Osteocyte (in vitro differentiated cells): Measurements from ENCODE around the gene TSPAN11. TPM values are rescaled to one million over a fixed set of nuclear protein-coding genes. Genes with fewer than 3 reads are reported as not detected.

ENCODE experiments used
- DNase-seq: peaks from one replicate; pipeline ENCODE4 v3.0.0; 2021; ENCODE audit warnings: mixed read lengths; ENCODE audit not compliant: unreplicated experiment; ENCODE audit errors: extremely low spot score
- H3K27ac Mint-ChIP-seq: one replicate; pipeline ENCODE4 v1.8.0; 2021; ENCODE audit warnings: mild to moderate bottlenecking, mixed read lengths; ENCODE audit not compliant: unreplicated experiment
- H3K27me3 Mint-ChIP-seq: one replicate; pipeline ENCODE4 v1.8.0; 2021; ENCODE audit warnings: mixed read lengths; ENCODE audit not compliant: unreplicated experiment
- H3K36me3 Mint-ChIP-seq: one replicate; pipeline ENCODE4 v1.8.0; 2021; ENCODE audit warnings: mixed read lengths; ENCODE audit not compliant: unreplicated experiment
- H3K4me1 Mint-ChIP-seq: one replicate; pipeline ENCODE4 v1.8.0; 2021; ENCODE audit warnings: mixed read lengths; ENCODE audit not compliant: unreplicated experiment
- H3K4me3 Mint-ChIP-seq: one replicate; pipeline ENCODE4 v1.8.0; 2021; ENCODE audit warnings: mild to moderate bottlenecking, moderate library complexity, mixed read lengths; ENCODE audit not compliant: unreplicated experiment
- H3K9me3 Mint-ChIP-seq: one replicate; pipeline ENCODE4 v1.8.0; 2021; ENCODE audit warnings: mixed read lengths; ENCODE audit not compliant: unreplicated experiment
- total RNA-seq: library from RNA; stranded (reverse); gene quantifications from 2 replicates; pipeline ENCODE4 v1.2.1, GENCODE V29; 2021
- TF ChIP-seq, protein P1 (sequence below): fragments of 200-600 bp; sonication (generic); IDR thresholded peaks from 2 replicates; pipeline ENCODE4 v1.5.0; 2021; ENCODE audit warnings: antibody characterized with exemption, mild to moderate bottlenecking, moderate library complexity

The TSPAN11 gene
- total RNA-seq, 1 donor from 2014 or later: 9.2 TPM

DNA sequence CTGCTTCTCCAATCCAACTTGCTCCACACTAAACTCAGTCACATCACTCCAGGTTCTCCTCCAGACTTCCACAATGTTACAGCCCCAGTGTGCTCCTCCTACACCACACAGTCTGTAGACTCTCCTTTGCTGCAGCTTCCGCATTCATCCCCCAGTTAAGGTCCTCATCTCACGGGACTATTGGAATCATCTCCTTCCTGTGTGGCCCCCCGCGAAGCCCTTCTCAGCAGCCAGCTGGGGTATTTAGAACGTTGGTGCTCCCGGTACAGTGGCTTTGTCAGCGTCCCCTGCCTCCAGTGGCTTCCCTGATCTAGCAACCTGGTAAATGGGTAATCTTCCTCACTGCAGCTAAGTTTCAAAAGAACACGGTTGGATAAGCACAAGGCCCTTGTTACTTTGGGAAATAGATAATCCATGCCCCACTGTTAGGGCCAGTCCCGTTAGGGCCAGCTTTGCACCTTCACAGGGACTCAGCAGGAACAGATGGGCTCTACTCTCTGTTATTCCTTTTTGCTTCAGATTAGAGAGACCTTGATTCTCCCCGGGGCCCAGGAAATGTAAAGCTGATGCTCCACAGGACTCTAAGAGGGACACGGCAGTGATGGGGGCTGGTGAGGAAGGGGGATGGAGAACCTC lies 823 bp upstream of the TSPAN11 start:
- no peaks in the 10 kb centered on the region for H3K36me3 Mint-ChIP-seq
- TF ChIP-seq, protein P1, sequence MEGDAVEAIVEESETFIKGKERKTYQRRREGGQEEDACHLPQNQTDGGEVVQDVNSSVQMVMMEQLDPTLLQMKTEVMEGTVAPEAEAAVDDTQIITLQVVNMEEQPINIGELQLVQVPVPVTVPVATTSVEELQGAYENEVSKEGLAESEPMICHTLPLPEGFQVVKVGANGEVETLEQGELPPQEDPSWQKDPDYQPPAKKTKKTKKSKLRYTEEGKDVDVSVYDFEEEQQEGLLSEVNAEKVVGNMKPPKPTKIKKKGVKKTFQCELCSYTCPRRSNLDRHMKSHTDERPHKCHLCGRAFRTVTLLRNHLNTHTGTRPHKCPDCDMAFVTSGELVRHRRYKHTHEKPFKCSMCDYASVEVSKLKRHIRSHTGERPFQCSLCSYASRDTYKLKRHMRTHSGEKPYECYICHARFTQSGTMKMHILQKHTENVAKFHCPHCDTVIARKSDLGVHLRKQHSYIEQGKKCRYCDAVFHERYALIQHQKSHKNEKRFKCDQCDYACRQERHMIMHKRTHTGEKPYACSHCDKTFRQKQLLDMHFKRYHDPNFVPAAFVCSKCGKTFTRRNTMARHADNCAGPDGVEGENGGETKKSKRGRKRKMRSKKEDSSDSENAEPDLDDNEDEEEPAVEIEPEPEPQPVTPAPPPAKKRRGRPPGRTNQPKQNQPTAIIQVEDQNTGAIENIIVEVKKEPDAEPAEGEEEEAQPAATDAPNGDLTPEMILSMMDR: no peak
- H3K27ac Mint-ChIP-seq: no peak overlapping the region
- no peak for DNase-seq
- H3K4me1 Mint-ChIP-seq: peaks cover 18% of the 10 kb centered on the region
- H3K9me3 Mint-ChIP-seq: no peaks in the 10 kb centered on the region
- peak overlapping the region; percentile 62 for H3K4me3 Mint-ChIP-seq
- no peaks in the 10 kb centered on the region for H3K27me3 Mint-ChIP-seq

DNA sequence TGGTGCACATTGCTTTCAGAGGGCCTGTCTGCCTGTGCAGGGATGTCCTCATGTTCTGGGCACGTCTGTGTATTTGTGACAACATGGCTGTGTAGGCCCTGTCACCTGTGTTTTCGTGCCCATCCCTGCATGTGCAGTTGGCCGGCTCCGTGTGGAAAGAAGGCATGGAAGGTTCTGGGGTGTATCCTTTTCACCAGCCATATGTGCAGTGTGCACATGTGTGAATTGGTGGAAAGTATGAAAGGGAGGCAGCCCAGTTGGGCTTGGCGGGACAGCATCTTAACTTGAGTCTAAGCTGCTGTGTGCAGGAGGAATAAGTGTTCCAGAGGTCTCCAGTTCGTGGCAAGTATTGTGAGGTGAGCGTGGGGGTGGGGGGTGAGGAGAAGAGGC lies 669 bp downstream of the TSPAN11 start:
- no peaks in the 10 kb centered on the region for H3K36me3 Mint-ChIP-seq
- peaks cover 18% of the 10 kb centered on the region for H3K4me1 Mint-ChIP-seq
- H3K27me3 Mint-ChIP-seq: peaks cover 3% of the 10 kb centered on the region
- no peak overlapping the region for H3K27ac Mint-ChIP-seq
- TF ChIP-seq, protein P1: no peak
- DNase-seq: no peak
- H3K9me3 Mint-ChIP-seq: no peaks in the 10 kb centered on the region
- H3K4me3 Mint-ChIP-seq: peak overlapping the region; percentile 65

DNA sequence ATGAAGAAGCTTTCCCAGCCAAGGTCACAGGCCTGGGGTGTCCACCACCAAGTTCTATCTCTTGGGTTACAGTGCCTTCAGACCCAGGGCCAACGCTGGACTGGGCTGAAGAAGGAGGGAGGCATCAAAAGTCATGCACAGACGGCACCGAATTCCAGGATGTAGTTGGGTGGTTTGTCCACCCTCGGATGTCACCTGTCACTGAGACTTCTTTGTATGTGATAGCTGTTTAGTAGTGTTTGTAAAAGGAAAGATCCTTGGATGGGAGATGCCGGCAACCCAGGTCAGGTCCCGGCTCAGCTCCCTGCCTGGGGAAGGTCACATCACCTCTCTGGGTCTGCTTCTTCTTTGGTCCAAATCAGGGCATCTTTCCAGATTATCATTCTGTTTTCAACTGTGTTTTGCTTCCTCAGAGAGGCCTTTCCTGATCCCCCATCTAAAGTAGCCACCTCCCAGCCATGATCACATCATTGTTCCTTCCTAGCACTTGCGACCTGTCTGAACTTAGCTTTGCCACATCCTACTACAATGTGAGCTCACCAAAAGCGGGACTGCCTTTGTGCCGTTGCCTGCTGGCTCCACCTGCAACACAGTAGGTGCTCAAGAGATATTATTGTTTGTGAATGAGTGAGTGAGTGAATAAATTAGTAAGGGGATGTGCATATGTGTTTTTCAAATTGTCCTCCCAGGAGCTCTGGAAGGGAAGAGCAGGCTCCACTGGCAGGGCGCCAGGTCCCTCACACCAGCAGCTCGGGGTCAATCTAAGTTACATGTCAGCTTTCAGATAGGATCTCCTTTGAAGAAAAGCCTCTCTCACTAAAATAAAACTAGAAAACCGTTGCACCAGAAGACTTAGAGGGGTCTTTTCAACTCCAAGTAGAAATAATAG lies 2.1 kb downstream of the TSPAN11 start:
- TF ChIP-seq, protein P1: no peak
- Mint-ChIP-seq H3K4me3 (no peak overlapping the region), H3K27me3 (peaks cover 3% of the 10 kb centered on the region), H3K4me1 (peaks cover 18% of the 10 kb centered on the region), H3K9me3 (no peaks in the 10 kb centered on the region), H3K27ac (no peak overlapping the region), H3K36me3 (no peaks in the 10 kb centered on the region)
- DNase-seq: no peak

DNA sequence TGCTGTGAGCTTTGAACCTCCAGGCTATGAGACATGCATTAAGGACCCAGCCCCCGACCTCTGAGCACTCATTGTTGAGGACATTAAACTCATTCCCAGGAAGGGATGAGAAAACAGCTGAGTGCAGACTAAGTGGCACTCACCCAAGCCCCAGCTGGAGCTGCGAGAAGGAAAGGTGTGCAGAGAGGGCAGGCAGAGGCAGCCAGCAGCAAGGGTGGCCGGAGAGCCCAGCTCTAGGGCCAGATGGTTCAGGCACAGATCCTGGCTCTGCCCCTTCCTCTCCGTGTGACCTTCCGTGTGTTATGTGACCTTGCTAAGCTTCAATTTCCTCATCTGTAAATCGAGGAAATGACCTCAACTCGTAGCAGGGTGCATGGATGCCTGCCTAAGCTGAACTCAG lies 3.7 kb downstream of the TSPAN11 start:
- Mint-ChIP-seq H3K27me3 (peaks cover 3% of the 10 kb centered on the region), H3K9me3 (no peaks in the 10 kb centered on the region), H3K36me3 (no peaks in the 10 kb centered on the region), H3K4me3 (no peak overlapping the region), H3K4me1 (peaks cover 18% of the 10 kb centered on the region), H3K27ac (no peak overlapping the region)
- TF ChIP-seq, protein P1: no peak
- no peak for DNase-seq

DNA sequence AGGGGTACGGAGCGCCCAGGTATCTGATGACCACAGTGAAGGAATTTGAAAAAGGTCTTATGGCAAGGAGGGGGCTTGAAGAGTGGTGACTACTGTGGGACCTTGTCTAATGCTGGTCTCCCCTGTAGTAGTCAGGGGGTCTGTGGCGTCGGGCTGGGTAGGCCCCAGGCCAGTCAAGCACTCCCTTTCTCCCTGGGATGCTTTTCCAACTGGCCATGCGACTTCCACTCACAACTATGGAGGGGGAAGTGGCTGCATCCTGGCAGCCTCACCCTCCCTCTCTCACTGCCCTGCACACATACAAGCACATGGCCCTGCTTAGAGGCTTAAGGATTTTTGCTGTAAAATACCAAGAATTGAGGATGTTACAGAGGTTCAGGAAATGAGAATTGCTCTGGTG lies 4.1 kb downstream of the TSPAN11 start:
- H3K36me3 Mint-ChIP-seq: no peaks in the 10 kb centered on the region
- peaks cover 17% of the 10 kb centered on the region for H3K4me1 Mint-ChIP-seq
- TF ChIP-seq, protein P1: no peak
- no peak overlapping the region for H3K4me3 Mint-ChIP-seq
- DNase-seq: no peak
- no peaks in the 10 kb centered on the region for H3K9me3 Mint-ChIP-seq
- H3K27me3 Mint-ChIP-seq: peaks cover 3% of the 10 kb centered on the region
- H3K27ac Mint-ChIP-seq: no peak overlapping the region
